Stimulated activated CD4-positive, alpha-beta T cell treated with anti-CD3 and anti-CD28 coated beads, TNF-alpha, amount 100 ng/mL, for 48 hours (primary cell): ENCODE measurements around the gene NFKBIZ.

Experiments
- DNase-seq, 3 donors: peaks; one replicate each; pipeline ENCODE4 v3.0.0-alpha.2; 2020; ENCODE audit warnings: low read depth in 3 of 3

NFKBIZ gene, protein sequence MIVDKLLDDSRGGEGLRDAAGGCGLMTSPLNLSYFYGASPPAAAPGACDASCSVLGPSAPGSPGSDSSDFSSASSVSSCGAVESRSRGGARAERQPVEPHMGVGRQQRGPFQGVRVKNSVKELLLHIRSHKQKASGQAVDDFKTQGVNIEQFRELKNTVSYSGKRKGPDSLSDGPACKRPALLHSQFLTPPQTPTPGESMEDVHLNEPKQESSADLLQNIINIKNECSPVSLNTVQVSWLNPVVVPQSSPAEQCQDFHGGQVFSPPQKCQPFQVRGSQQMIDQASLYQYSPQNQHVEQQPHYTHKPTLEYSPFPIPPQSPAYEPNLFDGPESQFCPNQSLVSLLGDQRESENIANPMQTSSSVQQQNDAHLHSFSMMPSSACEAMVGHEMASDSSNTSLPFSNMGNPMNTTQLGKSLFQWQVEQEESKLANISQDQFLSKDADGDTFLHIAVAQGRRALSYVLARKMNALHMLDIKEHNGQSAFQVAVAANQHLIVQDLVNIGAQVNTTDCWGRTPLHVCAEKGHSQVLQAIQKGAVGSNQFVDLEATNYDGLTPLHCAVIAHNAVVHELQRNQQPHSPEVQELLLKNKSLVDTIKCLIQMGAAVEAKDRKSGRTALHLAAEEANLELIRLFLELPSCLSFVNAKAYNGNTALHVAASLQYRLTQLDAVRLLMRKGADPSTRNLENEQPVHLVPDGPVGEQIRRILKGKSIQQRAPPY

DNA sequence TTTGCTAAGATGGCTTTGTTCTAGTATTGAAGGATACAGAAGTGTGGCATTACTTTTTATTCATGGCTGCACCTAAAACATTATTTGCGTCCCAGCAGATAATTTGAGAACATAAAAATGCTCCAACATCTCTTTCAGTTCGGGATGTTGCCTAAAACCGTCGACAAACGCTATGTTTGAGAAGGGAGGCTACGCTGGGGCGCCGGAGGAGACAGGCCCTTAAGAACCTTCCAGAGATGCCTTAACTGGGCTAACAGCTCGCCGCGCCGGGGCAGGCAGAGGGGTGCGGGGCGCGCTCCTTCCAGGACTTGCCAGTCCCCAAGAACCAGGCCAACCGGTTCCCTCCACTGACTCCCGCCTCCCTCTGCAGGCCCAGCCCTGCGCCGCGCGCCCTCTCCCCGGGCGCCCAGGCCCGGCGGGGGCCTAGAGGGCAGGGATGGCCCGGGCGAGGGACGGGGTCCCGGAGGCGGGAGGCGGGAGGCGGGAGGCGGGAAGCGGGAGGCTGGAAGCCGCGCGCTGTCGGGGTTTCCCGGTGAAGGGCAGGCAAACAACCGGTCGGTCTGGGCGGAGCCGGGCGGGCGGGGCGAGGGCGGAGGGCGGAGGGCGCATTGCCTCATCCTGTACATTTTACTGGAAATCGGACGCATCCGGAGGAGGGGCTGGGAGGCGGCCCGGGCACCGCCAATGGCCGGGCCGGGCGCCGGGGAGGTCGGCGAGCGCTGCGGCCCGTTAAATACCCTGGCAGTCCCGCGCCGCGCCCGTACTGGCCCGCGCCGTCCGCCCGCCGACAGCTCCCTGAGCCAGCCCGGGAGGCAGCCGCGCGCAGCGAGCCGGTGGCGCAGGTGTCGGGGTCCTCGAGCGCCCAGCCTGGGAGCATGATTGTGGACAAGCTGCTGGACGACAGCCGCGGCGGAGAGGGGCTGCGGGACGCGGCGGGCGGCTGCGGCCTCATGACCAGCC, at the start of gene NFKBIZ:
Gene NFKBIZ, plus strand, starts transcription at position 761 of the 960 bp plus-strand sequence. Its CDS starts 115 bp downstream, at position 876.
- peak; percentile 83 to 93 (median 87) for DNase-seq

DNA sequence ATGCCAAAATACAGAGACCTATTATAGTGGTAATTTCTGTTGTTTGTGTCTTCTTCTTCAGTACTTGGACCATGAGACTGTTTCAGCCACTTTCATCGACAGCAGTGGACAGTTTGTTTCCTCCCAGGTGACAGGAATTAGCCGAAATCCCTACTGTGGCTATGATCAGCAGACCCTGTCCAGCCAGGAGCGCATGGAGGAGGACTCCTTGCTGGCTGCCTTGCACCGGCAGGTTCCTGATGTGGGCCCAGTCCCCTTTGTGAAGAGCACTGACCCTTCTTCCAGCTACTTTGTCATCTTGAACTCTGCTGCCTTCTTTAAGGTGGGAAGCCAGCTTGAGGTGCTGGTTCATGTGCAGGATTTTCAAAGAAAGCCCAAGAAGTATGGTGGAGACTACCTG, 48.1 kb upstream of the NFKBIZ start:
- no peak for DNase-seq

DNA sequence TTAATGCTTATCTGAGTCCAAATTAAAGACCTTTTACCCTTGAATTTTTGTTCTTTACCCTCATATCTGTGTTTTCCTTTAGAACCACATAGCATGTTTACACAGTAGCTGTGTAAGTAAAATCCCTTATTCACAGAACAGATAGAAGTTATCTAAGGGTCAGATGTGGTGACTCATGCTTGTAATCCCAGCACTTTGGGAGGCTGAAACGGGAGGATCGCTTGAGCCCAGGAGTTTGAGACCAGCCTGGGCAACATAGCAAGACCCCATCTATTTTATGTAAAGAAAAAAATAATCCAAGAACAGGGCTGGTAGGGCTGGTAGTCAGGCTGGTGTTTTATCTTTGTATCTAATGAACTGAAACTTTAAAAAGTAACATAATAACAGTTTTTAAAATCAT, 47.1 kb upstream of the NFKBIZ start:
- no peak for DNase-seq

DNA sequence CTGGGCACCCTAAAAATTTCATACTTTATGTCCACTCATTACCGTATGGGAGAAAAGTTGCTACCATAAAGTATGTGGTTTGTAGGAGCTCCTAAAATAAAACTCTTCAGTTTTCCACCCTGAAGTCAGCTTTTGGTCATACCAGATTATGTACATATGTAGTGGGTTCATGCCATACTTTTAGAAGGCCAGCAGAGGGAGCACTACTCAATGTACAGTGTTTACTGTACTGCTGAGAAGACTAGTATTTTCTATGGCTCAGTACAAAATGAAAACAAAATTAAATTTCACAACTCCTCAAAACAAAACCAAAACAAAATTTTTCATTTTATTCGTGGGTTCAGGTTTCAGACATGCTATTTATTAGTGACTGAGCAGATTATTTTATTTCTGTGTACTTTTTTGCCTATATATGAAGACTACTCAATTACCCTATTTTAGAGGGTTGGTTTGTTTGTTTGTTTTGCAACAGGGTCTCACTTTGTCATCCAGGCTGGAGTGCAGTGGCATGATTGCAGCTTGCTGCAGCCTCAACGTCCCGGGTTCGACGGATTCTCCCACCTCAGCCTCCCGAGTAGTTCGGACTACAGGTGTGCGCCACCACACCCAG, 46.0 kb upstream of the NFKBIZ start:
- peak; percentile 18 to 59 (median 28) for DNase-seq

DNA sequence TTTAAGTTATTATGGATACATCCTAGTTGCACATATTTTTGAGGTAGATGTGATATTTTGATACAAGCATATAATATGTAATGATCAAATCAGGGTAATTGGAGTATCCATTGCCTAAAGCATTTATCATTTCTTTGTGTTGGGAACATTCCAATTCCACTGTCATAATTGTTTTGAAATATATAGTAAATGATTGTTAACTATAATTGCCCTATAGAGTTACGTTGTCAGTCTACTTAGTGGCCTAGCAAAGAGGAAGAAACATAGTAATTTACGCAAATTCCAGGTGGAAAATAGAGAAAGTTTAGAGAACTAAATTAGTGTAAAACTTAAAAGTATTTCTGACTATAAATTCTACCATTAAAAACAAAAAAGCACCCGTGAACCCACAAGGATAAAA, 45.4 kb upstream of the NFKBIZ start:
- no peak for DNase-seq

DNA sequence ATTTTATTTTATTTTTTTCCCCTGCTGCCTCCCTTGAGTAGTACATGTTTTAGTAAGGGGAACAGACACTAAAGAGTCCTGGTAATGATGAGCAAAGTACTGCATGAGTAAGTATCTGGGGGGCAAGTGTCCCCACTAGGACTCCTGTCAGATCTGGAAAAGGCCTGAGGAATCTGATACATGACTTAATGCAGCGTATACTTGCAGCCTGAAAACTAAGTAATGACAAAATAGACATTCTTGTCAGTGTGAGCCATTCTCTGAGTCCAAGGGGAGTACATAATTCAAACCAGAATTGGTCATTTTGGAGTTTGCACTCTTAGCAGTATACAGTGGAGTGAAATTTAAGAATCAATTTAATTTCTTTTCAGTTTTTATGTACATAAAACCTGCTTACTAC, 42.8 kb upstream of the NFKBIZ start:
- DNase-seq: no peak

DNA sequence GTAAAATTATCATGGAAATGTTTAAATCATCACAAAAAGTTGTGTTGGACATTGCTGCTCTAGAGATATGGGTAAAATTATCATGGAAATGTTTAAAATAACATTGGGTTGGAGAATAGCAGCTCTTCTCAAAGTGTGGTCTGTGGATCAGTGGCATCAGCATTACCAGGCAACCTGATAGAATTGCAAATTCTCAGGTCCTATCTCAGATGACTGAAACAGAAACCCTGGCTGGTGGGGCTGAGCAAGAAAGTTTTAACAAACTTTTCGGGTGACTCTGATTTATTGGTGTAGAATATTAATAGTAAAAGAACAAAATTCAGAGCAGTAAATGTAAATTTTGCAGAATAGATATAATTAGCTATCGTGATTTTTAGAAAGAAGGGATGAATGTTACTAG, 41.4 kb upstream of the NFKBIZ start:
- no peak for DNase-seq

DNA sequence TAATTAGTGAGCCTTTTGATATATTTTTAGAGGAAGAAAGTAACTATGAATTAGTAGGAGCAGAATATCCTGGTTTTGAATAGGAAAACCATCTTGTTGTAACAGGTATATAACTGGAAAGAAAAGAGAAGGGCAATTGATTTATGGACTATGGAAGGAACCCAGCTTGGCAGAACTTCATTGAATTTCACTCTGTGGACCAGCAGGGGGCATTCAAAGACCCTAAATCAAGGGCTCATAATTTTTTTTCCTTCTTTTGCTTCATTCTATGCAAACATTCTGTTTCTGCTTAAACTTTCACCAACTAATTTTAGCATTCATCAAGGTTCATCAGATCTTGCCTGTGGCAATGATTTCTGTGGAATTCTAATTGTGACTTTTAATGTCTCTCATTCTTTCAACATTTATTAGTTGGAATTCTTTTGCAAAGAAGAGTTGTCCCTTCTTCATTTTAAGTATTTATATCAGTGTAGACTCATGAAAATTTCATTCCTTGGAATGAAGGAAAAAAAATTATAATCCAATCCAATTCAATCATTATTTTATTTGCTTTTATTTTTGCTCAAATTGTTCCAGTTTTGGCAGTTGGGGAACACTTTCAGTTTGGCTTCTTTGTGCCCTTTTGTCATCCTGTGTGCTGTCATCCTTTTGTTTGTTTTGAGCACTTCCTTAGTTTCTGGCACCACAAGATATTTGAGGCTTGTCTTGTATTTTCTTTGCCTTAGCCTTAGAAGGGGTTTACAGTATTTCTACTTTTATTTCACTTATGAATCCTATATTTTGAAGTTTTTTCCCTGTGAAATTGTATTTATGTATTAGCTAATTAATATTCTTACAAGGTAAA, 39.9 kb upstream of the NFKBIZ start:
- peak in 1 of 3 donors; percentile 27 for DNase-seq

DNA sequence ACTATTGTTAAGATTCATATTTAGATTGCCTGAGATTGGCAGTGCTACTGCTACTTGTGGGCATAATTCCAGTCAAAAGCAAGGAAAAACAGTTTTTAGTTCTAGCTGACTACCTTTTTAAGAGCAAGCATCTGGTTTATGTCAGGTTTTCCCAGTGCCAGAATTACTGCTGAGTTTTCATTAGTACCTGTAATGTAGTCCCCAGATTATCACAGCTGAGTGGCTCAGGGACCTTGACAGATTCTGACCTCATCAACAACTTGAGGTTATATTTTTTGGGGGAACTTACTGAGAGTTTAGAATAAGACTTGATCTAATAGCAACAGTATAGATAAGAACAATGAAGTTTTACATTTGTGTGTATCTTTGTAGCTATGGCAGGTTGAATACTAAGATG, 39.3 kb upstream of the NFKBIZ start:
- DNase-seq: no peak

DNA sequence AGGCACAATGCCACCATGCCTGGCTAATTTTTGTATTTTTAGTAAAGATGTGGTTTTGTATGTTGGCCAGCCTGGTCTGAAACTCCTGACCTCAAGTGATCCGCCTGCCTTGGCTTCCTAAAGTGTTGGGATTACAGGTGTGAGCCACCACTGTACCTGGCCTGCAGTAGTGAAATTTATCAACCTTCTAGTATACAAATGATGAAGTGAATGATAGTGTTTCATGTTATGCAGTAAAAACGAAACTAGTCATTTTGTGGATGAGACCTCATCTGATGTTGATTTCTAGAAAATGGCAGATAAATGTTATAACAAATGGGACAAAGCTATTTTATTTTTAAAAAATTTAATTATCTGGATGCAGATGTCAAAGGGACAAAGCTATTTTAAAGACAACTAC, 37.4 kb upstream of the NFKBIZ start:
- DNase-seq: no peak

DNA sequence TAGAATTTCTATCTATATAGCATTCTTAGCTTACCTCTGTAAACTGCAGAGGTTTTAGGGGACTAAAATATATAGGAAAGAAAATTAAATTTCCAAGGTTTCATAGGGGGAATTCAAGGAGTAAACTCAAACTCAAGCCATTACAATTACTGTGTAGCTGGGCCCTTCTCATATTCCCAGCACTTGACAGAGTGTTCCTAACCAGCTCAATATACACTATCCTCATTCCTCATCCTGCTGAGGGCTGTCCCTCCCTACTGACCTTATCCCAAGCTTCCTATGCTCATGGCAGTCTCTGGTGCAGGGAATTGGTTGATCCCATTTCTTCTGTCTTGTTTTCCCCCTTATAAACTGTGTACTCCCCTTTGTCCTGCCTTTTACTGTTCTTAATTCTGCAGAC, 36.4 kb upstream of the NFKBIZ start:
- DNase-seq: no peak

DNA sequence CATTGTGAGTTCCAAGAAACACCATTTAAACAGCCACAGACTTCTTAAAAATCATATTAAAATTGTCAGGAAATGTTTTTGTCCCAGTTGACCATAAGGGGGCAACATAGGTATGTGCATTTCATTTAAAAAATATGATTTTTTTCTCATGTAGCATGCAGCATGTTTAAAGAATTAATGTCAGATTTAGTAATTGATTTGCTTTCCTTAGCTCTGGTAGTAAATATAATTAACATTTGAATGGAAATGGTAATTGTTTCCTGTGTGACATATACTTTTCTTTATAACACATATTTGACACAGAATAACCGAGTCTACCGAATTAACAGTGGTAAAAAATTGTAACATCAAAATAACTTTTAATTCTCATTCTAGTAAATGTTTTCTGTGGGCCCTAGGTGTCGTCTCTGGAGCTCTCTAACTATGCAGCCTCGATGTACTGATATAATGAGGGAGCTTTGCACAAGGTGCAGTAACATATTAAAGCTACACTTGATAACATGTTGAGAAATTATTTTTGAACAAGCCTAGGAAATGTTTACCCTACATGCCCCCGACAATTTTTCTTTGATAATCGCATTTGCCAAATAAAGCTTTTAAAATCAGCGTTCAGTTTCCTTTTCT, 35.4 kb upstream of the NFKBIZ start:
- DNase-seq: no peak

DNA sequence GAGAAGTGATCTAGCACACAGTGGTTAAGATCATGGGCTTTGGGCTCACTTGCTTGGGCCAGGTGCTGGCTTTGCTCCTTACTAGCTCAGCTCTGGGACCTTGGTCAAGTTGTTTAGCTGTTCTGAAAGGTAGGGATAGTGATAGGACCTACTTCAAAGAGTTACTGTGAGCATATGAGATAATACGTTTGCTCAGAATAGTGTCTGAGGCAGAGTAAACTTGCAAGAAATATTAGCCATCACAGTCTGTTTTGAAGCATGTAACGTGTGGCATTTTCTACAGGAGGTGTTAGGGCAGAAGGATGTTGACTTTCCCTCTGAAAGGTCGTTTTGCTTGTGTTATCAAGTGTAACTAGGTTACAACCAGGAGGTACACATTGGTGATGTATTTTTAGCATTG, 34.5 kb upstream of the NFKBIZ start:
- no peak for DNase-seq

DNA sequence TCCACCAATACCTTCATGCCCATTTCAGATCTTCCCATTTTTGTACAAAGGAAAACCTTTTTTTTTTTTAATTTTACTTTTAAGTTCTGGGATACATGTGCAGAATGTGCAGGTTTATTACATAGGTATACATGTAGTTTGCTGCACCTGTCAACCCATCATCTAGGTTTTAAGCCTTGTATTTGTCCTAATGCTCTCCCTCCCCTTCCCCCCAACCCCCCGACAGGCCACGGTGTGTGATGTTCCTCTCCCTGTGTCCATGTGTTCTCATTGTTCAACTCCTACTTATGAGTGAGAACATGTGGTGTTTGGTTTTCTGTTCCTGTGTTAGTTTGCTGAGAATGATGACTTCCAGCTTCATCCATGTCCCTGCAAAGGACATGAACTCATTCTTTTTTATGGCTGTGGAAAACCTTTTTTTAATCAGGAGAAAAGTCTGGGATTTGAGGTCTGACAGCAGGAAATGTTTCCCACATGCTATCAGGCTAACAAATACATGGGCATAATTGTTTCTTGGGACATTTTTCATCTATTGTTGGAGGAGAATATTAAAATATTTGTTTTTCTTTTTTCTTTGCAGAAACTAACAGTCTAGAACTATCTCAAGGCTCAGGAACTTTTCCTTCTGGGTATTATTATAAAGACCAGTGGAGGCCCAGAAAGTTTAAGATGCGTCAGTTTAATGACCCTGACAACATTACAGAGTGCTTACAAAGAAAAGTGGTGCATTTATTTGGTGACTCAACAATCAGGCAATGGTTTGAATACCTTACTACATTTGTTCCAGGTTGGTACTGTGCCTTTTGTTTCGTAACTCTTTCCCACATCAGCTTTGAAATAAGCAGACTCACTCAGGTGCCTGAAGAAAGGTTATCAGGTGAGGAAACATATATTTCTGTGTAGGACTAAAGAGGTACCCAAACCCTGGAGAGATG, 32.8 kb upstream of the NFKBIZ start:
- DNase-seq: no peak

DNA sequence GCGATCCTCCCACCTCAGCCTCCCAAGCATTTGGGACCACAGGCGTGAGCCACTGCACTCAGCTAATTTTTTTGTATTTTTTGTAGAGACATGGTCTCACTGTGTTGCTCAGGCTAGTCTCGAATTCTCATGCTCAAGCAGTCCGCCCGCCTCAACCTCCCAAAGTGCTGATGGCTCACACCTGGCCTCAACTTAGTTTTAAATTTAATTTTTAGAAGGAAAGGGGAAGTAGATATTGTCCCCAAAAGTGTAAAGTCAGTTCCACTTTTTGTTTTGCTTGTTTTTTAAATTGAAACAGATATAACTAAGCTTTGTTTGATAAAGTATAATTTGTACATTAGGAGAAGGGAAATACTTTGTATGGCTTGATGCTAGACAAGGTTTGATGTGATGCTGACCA, 31.3 kb upstream of the NFKBIZ start:
- DNase-seq: no peak

DNA sequence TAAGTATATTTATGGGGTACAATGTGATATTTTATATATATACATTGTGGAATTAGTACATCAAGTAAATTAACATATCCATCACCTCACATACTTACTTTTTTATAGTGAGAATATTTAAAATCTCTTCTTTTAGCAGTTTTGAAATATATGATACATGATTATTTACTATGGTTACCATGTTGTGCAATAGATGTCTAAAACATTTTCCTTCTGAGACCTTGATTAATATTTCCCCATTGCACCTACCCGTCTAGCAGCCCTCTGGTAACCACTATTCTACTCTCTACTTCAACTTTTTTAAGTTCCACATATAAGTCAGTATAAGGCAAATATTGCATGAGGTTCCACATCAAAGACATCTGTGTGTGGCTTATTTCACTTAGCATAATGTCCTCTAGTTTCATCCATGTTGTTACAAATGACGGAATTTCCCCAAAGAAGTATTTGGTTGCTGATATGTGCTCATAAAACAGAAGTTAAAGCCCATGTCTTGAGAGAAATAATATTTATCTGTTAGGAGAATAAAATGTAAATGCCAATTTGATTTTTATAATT, 29.6 kb upstream of the NFKBIZ start:
- DNase-seq: no peak

DNA sequence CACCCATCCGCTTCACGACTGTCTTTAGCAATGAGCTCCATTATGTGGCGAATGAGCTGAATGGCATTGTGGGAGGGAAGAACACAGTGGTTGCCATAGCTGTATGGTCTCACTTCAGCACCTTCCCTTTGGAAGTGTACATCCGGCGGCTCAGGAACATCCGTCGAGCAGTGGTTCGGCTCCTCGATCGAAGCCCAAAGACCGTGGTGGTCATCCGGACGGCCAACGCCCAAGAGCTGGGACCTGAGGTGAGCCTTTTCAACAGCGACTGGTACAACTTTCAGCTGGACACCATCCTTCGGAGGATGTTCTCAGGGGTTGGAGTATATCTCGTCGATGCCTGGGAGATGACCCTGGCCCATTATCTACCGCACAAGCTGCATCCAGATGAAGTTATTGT, 27.8 kb upstream of the NFKBIZ start:
- DNase-seq: no peak

DNA sequence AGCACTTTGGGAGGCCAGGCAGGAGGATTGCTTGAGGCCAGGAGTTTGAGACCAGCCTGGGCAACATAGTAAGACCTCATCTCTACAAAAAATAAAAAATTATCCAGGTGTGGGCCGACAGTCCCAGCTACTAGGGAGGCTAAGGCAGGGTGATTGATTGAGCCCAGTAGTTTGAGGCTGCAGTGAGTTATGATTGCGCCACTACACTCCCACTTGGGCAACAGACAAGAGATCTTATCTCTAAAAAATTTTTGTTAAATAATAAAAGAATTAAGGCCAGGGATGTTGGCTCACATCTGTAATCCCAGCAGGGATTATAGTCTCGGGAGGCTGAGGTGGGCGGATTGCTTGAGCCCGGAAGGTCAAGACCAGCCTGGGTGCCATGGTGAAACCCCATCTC, 25.8 kb upstream of the NFKBIZ start:
- DNase-seq: no peak

DNA sequence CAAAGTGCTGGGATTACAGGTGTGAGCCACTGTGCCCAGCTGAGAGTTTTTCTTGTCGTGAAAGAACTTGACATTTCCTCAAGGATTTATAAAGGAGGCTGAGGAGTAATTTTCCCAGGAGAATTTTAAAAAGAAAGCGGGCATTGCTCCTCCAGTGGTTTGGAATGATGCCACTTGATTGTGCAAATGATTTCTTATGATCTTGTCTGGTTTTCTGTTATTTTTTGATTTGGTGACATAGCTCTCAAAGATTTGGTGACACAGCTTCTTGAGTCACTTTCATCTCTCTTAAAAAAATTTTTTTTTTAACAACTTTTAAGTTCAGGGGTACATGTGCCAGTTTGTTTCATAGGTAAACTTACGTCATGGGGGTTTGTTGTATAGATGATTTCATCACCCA, 24.6 kb upstream of the NFKBIZ start:
- DNase-seq: no peak
